Small intestine (tissue), 7 donors: ENCODE results near the gene PTPRG. TPM values are rescaled to one million over a fixed set of nuclear protein-coding genes. Genes with fewer than 3 reads are reported as not detected.

ENCODE experiments used
- DNase-seq, 2 donors: peaks; one replicate each; pipeline versions ENCODE4 v3.0.0 to v3.0.0-alpha.2; 2013
- FAIRE-seq: peaks from 2 replicates; lab custom pipeline; 2012; peaks lifted over from hg19 to GRCh38; lab: Jason Lieb, UNC
- H3K27ac ChIP-seq, 3 donors: one replicate each; pipeline ENCODE4 v1.5.1; 2013; ENCODE audit warnings: low read length in 2 of 3, mild to moderate bottlenecking in 2 of 3, control low read depth in 1 of 3, inconsistent platforms in 1 of 3, low read depth in 1 of 3, moderate library complexity in 1 of 3
- H3K27me3 ChIP-seq, 3 donors: one replicate each; pipeline ENCODE4 v1.6.1; 2013; ENCODE audit warnings: low read length in 3 of 3, inconsistent platforms in 1 of 3; ENCODE audit not compliant: control insufficient read depth in 3 of 3, insufficient read depth in 3 of 3
- H3K36me3 ChIP-seq, 3 donors: one replicate each; pipeline ENCODE4 v1.6.1; 2013; ENCODE audit warnings: low read length in 3 of 3, inconsistent platforms in 1 of 3, low read depth in 1 of 3, mild to moderate bottlenecking in 1 of 3, moderate library complexity in 1 of 3; ENCODE audit not compliant: control insufficient read depth in 3 of 3, insufficient read depth in 2 of 3
- H3K4me1 ChIP-seq, 3 donors: one replicate each; pipeline ENCODE4 v1.6.1; 2013; ENCODE audit warnings: low read length in 2 of 3, inconsistent platforms in 1 of 3, low read depth in 1 of 3, mild to moderate bottlenecking in 1 of 3, moderate library complexity in 1 of 3; ENCODE audit not compliant: control insufficient read depth in 3 of 3, insufficient read depth in 2 of 3
- H3K4me3 ChIP-seq, 3 donors: one replicate each; pipeline ENCODE4 v1.5.1; 2013; ENCODE audit warnings: low read length in 3 of 3, control low read depth in 1 of 3, inconsistent platforms in 1 of 3, low read depth in 1 of 3, mild to moderate bottlenecking in 1 of 3, moderate library complexity in 1 of 3
- H3K9me3 ChIP-seq, 2 donors: one replicate each; pipeline ENCODE4 v1.6.1; 2013; ENCODE audit warnings: low read depth in 1 of 2, low read length in 1 of 2; ENCODE audit not compliant: control insufficient read depth in 2 of 2, insufficient read depth in 1 of 2
- WGBS, 3 donors: extraction: QIAGEN DNeasy Blood & Tissue Kit; methylation state at CpG; one replicate each; pipeline ENCODE4 v1.1.7; 2013; 5-methylcytosine and 5-hydroxymethylcytosine counted together
- polyA plus RNA-seq, 4 donors: library from polyadenylated mRNA; stranded (reverse) in 3 of 4; unstranded in 1 of 4; fragments of 200-250 nt in 3 of 4; fragments of 120-200 nt in 1 of 4; gene quantifications; one replicate each; pipeline versions ENCODE4 v1.2.1 to v1.2.3, GENCODE V29; 2013
- donor health status: healthy with polysubstance abuse.
- donor health status: control.
- donor health status: control.
- donor health status: Bipolar disorder and iron deficiency.
- donor health status: healthy.

The PTPRG gene
- polyA plus RNA-seq, 4 donors, result 0.81 to 18.3 (median 5.6) TPM

DNA sequence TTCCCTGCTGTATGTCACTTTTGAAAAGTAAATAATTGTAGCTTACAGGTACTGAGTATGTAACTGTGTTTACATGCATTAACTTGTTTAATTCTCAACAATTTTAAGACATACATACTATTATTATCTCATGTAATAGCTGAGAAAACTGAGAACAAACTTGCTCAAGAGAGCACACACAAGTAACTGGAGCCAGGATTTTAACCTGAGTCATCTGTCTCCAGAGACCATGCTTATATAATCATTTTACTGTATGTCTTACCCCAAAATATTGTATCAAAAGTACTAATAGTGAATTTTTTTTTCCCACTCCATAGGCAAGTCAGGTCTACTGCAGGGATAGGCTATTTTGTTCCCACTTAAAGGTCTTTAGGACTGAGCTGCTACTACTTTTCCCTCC is 716.6 kb downstream of the PTPRG start:
- Histone ChIP-seq H3K27ac (no peak overlapping the region), H3K4me1 (no peaks in the 10 kb centered on the region), H3K9me3 (no peaks in the 10 kb centered on the region), H3K4me3 (no peak overlapping the region), H3K36me3 (no peaks in the 10 kb centered on the region), H3K27me3 (no peaks in the 10 kb centered on the region)
- no peak for DNase-seq
- FAIRE-seq, result no peak

DNA sequence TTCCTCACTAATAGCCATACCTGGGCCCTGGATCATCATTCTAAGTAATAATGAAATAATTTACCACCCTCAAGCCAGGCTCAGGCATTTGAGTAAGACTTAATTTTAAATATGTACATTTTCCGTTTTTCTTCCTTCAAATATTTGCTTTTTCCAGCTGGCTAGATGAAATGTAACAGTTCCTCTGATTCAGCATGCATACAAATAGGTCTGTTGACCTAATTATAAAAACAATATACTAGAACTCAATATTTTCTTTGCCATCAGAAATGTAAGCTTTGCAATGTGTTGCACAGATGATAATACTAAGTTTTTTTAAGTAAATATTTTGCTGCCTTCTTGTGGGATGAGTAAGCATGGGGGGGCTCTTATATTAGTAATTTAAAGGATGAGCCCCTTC is 720.4 kb downstream of the PTPRG start:
- 83 to 88% (median 83%) methylated on average over 1 of the region's 1 CpG for WGBS, 3 donors
- DNase-seq, result no peak
- no peaks in the 10 kb centered on the region for H3K9me3 ChIP-seq
- no peaks in the 10 kb centered on the region for H3K4me1 ChIP-seq
- H3K4me3 ChIP-seq, result no peak overlapping the region
- no peak for FAIRE-seq
- no peaks in the 10 kb centered on the region for H3K27me3 ChIP-seq
- H3K36me3 ChIP-seq, result no peaks in the 10 kb centered on the region
- no peak overlapping the region for H3K27ac ChIP-seq

DNA sequence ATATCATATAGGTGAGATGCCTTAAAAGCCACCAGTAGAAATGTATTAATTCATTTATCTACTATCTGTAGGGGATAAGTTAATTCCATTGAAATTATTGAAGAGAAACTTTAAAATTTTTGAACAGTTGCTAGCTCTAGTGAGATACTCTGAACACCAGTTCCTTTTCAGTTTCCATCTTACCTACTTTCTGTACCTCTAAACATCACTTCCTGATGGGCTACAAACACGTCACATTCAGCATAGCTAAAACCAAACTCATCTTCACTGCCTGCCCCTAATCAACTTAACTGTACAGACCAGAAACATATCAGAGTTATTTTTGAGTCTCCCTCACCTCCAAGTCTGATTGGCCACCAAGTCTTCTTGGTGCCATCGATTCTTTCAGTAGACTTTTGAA is 723.1 kb downstream of the PTPRG start:
- WGBS, 3 donors, result 74 to 87% (median 83%) methylated on average over 2 of the region's 2 CpGs
- no peak overlapping the region for H3K27ac ChIP-seq
- no peak for DNase-seq
- no peaks in the 10 kb centered on the region for H3K36me3 ChIP-seq
- no peaks in the 10 kb centered on the region for H3K4me1 ChIP-seq
- no peak for FAIRE-seq
- no peaks in the 10 kb centered on the region for H3K27me3 ChIP-seq
- no peaks in the 10 kb centered on the region for H3K9me3 ChIP-seq
- H3K4me3 ChIP-seq, result no peak overlapping the region

DNA sequence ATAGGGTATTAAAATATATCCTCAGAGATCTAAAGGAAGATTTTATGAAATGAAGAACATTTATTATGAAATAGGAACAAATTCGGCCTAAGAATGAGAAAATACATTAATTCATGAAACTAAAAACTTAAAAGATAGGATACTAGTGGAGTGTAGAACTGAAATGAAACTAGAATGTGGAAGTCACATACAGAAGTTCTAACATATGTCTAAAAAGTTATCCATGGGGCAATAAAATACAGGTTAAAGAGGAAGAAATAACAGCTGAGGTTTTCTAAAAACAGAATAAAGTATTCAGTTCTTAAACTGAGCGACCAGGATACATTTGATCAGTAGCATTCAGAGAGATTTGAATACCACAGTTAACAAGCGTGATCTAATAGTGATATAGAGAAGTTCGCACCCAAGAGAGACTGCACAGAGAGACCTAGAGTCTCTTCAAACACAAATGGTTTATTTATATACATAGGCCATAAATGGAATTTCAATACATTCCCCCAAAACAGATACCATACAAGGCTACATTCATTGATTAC is 726.1 kb downstream of the PTPRG start:
- no peak overlapping the region for H3K27ac ChIP-seq
- no peaks in the 10 kb centered on the region for H3K4me1 ChIP-seq
- no peaks in the 10 kb centered on the region for H3K27me3 ChIP-seq
- no peaks in the 10 kb centered on the region for H3K9me3 ChIP-seq
- 76 to 94% (median 84%) methylated on average over 4 of the region's 4 CpGs for WGBS, 3 donors
- FAIRE-seq (no peak), DNase-seq (no peak)
- no peak overlapping the region for H3K4me3 ChIP-seq
- no peaks in the 10 kb centered on the region for H3K36me3 ChIP-seq

DNA sequence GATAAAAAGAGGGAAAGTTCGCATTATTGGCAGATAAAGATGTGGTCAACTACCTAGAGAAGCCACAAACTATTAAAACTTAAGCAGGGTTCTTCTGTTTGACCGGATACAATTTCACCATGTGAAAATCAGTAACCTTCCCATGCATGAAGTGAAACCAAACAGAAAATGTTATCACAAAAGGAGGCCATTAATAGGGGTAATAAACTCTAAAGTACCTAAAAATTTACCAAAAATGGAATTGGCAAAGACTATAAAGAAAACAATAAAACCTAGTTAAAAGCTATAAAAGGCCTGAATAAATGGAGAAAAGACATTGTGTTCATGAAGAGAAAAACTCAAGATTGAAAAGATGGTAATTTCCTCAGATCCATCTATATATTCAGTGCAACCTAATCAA is 728.6 kb downstream of the PTPRG start:
- no peaks in the 10 kb centered on the region for H3K4me1 ChIP-seq
- WGBS, 3 donors, result 77 to 83% (median 83%) methylated on average over 2 of the region's 2 CpGs
- DNase-seq (no peak), FAIRE-seq (no peak)
- H3K9me3 ChIP-seq, result no peaks in the 10 kb centered on the region
- H3K4me3 ChIP-seq, result no peak overlapping the region
- no peaks in the 10 kb centered on the region for H3K27me3 ChIP-seq
- H3K27ac ChIP-seq, result no peak overlapping the region
- no peaks in the 10 kb centered on the region for H3K36me3 ChIP-seq

DNA sequence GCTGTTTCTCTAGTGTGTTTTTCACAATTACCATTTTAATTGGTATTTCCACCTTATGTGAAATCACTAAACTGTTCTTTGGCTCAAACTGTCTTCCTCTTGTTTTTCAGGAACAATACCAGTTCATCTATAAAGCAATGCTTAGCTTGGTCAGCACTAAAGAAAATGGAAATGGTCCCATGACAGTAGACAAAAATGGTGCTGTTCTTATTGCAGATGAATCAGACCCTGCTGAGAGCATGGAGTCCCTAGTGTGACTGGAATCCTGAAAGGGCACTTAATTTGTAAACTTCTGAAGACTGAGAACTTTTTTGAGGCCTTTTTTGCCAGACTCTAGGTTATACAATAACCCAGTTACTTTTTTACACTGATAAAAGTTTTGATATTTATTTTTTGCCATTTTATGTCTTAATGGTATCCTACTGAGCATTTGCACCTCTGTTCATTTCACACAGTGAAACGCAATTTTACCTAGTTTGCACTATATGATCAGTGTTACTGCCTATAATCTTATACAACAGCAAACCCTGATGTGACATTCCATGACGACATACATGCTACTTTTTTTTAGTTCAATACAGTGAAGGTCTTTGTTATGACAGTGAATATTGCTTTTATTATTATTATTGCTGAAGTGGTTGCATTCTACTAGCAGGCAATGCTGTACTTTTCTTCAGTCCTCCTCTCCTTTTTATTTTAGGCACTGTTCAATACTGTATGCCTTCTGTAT is 731.8 kb downstream of the PTPRG start:
- peaks cover 0 to 2% (median 0%) of the 10 kb centered on the region in 3 donors for H3K36me3 ChIP-seq
- H3K27ac ChIP-seq, result no peak overlapping the region
- no peaks in the 10 kb centered on the region for H3K4me1 ChIP-seq
- FAIRE-seq (no peak), DNase-seq (no peak)
- H3K4me3 ChIP-seq, result no peak overlapping the region
- WGBS, 3 donors, result 87 to 89% (median 88%) methylated on average over 2 of the region's 2 CpGs
- no peaks in the 10 kb centered on the region for H3K9me3 ChIP-seq
- H3K27me3 ChIP-seq, result no peaks in the 10 kb centered on the region

DNA sequence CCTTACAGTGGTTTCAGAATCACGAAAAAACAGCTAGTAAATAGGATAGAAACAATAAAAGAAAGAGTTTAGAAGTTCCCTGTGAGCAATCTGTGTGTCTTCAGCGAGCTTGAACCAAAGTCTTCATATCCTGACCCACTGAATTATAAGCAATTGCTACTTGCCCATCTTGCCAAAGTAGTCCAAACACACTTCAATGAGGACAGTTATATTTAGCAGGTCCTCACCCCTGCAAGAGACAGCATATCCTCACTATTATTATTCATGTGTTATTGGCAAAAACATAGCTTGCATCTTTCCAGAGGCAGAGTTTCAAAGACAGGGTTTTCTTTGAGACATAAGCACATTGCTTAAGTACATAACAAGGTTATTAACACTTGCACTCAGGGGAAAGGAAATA is 734.2 kb downstream of the PTPRG start:
- FAIRE-seq, result no peak
- DNase-seq, result no peak
- 74 to 85% (median 78%) methylated on average over 2 of the region's 2 CpGs for WGBS, 3 donors

DNA sequence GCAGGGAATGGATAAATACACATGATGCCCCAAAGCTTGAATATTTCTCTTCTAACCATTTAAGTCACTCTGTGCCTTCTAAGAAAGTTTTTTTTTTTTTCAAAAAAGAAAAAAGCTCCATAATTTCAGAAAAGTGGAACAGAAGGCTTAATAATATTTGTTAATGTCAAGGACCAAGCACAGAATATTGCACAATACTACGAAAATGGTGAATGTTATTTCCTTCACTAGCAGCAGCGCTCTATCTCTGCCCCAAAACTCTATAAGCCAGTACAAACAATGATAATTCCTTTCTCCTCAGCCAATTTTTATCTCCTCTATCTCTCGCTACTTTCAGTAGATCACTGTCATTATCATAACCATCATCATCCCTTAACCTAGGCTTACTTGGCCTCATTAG is 739.2 kb downstream of the PTPRG start:
- Histone ChIP-seq H3K27me3 (no peaks in the 10 kb centered on the region), H3K4me1 (no peaks in the 10 kb centered on the region), H3K4me3 (no peak overlapping the region), H3K9me3 (peaks cover 0 to 2% of the 10 kb centered on the region in 2 donors), H3K36me3 (peaks cover 0 to 2% (median 0%) of the 10 kb centered on the region in 3 donors), H3K27ac (no peak overlapping the region)
- 81 to 92% (median 92%) methylated on average over 3 of the region's 3 CpGs for WGBS, 3 donors
- no peak for DNase-seq
- no peak for FAIRE-seq

More for the DNA sequence above, 734.2 kb downstream of the PTPRG start:
- no peaks in the 10 kb centered on the region for H3K9me3 ChIP-seq
- H3K4me1 ChIP-seq, result no peaks in the 10 kb centered on the region
- no peak overlapping the region for H3K27ac ChIP-seq
- peaks cover 0 to 2% (median 0%) of the 10 kb centered on the region in 3 donors for H3K36me3 ChIP-seq
- no peaks in the 10 kb centered on the region for H3K27me3 ChIP-seq
- H3K4me3 ChIP-seq, result no peak overlapping the region

DNA sequence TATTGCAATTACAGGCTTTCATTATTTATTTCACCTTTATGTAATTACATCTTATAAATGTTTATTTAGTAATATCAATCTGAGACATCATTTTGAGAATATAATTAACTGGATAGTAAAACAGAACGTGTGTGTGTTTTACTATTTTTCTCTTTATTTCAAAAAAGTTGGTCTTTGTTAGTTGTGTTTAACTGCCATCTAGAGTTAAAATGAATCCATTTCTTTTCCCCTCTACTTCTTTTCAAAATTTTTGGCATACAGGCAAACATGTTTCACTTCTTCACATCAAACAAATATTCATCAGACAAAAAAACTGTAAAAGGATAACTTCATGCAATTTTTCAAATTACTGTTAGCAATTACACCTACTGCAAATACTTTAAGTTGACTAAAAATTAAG is 750.8 kb downstream of the PTPRG start:
- Histone ChIP-seq H3K36me3 (no peaks in the 10 kb centered on the region), H3K9me3 (no peaks in the 10 kb centered on the region), H3K4me3 (no peak overlapping the region), H3K4me1 (no peaks in the 10 kb centered on the region), H3K27me3 (no peaks in the 10 kb centered on the region), H3K27ac (no peak overlapping the region)
- no peak for FAIRE-seq
- DNase-seq, result no peak
- WGBS, 3 donors, result 43 to 58% (median 58%) methylated on average over 1 of the region's 1 CpG
